ENCODE results near the gene NOP56. TPM values are rescaled to one million over a fixed set of nuclear protein-coding genes. Genes with fewer than 3 reads are reported as not detected.
"Not testable (repeated sequence)": the region's sequence is repeated elsewhere in the genome, so short reads cannot be mapped to it uniquely, and the experiment has no call there.

Gene NOP56
- total RNA-seq, 1 donor from 2014 or later, result 288 TPM

DNA sequence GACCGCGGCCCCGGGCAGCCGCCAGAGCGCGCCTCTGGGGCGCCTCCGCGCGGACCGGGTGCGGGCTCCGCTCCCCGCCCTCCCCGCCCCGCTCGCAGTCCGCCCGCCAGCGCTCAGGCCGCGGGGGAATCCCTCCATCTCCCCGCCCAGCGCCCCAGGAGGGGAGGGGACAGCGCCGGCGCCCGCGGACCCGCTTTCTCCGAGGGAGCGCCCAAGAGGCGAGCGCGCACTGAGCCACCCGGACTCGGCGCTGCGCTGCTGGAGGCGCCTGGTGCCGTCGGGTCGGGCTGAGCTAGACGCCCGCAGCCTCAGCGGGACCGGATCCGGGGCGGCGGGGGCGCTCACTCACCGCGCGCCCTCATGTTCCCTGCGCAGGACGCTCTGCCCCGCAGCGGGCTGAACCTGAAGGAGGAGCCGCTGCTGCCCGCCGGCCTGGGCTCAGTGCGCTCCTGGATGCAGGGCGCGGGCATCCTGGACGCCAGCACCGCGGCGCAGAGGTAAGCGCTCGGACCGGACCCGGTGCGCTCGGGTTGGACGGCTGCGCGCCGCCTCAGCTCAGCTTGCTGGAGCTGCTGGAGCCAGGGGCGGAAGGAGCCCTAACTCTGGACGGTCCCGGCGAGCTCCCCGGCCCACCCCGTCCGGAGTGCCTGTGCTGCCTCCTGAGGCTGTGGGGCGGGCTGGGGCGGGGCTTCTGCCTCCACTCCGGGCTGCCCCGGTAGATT is 41.0 kb downstream of the NOP56 start:
- Histone ChIP-seq H3K27me3 (ENCODE audit: control insufficient read depth, insufficient read depth, low read length) (peaks cover 40% of the 10 kb centered on the region), H3K36me3 (ENCODE audit: control insufficient read depth, insufficient read depth, low read length) (no peaks in the 10 kb centered on the region), H3K4me3 (ENCODE audit: low read depth, low read length) (no peak overlapping the region)
- no peak for FAIRE-seq
- no peak for DNase-seq (ENCODE audit: low read depth)
- TF ChIP-seq, protein P1, sequence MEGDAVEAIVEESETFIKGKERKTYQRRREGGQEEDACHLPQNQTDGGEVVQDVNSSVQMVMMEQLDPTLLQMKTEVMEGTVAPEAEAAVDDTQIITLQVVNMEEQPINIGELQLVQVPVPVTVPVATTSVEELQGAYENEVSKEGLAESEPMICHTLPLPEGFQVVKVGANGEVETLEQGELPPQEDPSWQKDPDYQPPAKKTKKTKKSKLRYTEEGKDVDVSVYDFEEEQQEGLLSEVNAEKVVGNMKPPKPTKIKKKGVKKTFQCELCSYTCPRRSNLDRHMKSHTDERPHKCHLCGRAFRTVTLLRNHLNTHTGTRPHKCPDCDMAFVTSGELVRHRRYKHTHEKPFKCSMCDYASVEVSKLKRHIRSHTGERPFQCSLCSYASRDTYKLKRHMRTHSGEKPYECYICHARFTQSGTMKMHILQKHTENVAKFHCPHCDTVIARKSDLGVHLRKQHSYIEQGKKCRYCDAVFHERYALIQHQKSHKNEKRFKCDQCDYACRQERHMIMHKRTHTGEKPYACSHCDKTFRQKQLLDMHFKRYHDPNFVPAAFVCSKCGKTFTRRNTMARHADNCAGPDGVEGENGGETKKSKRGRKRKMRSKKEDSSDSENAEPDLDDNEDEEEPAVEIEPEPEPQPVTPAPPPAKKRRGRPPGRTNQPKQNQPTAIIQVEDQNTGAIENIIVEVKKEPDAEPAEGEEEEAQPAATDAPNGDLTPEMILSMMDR (IDR thresholded peaks at IDR 0.05; ENCODE audit: insufficient read depth, low read length, severe bottlenecking), result no peak

DNA sequence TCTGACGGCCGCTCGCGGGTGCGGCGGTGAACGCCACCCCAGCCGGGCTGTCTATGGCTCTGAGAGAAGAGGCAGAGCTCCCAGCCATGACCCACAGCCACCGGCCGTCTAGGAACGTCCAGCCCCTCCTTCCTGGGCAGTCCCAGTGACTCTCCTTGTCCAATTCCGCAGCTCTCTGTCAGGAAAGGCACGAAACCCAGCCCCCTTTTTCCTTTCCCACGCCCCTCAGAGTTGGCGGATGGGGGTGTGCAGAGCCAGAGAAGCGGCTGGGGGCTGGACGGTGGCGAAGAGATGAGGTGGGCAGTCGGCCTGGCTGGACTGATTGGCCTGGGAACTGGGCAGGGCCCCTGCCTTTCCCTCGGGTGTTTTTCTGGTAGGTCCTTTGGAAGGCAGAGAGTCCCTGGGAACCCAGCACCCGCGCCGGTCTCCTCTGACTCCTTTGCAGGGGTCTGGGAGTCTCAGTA is 41.6 kb downstream of the NOP56 start:
- Histone ChIP-seq H3K36me3 (ENCODE audit: control insufficient read depth, insufficient read depth, low read length) (no peaks in the 10 kb centered on the region), H3K27me3 (ENCODE audit: control insufficient read depth, insufficient read depth, low read length) (peaks cover 40% of the 10 kb centered on the region), H3K4me3 (ENCODE audit: low read depth, low read length) (no peak overlapping the region)
- no peak for DNase-seq (ENCODE audit: low read depth)
- TF ChIP-seq, protein P1 (IDR thresholded peaks at IDR 0.05; ENCODE audit: insufficient read depth, low read length, severe bottlenecking), result no peak
- no peak for FAIRE-seq

- FAIRE-seq (no peak), DNase-seq (ENCODE audit: low read depth) (no peak)
- H3K36me3 ChIP-seq (ENCODE audit: control insufficient read depth, insufficient read depth, low read length), result no peaks in the 10 kb centered on the region
- TF ChIP-seq, protein P1 (IDR thresholded peaks at IDR 0.05; ENCODE audit: insufficient read depth, low read length, severe bottlenecking), result no peak
- peaks cover 40% of the 10 kb centered on the region for H3K27me3 ChIP-seq (ENCODE audit: control insufficient read depth, insufficient read depth, low read length)
- H3K4me3 ChIP-seq (ENCODE audit: low read depth, low read length), result no peak overlapping the region
Measured at GRCh38 chr20:2694519-2694918, 42.1 kb downstream of the NOP56 start.

GRCh38 chr20:2695206-2695983 is 43.0 kb downstream of the NOP56 start:
- Histone ChIP-seq H3K36me3 (ENCODE audit: control insufficient read depth, insufficient read depth, low read length) (no peaks in the 10 kb centered on the region), H3K4me3 (ENCODE audit: low read depth, low read length) (no peak overlapping the region), H3K27me3 (ENCODE audit: control insufficient read depth, insufficient read depth, low read length) (peaks cover 37% of the 10 kb centered on the region)
- TF ChIP-seq, protein P1 (IDR thresholded peaks at IDR 0.05; ENCODE audit: insufficient read depth, low read length, severe bottlenecking), result no peak
- no peak for DNase-seq (ENCODE audit: low read depth)
- FAIRE-seq, result no peak

DNA sequence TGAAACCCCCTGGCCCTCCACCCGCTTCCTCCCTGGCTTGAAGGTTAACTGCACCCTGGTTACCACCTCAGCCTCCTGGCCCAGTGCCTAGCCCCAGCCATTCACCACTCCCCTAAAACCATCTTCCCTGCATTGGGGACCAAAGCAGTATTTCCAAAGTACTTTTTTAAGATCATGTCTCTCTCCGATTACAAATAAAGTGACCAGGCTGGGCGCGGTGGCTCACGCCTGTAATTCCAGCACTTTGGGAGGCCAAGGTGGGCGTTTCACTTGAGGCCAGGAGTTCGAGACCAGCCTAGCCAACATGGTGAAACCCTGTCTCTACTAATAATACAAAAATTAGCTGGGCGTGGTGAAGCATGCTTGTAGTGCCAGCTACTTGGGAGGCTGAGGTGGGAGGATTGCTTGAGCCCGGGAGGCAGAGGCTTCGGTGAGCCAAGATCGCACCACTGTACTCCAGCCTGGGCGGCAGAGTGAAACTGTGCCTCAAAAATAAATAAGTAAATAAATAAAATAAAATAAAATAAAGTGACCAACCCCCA is 43.6 kb downstream of the NOP56 start:
- not testable (repeated sequence) for FAIRE-seq; DNase-seq (ENCODE audit: low read depth); H3K36me3 ChIP-seq (ENCODE audit: control insufficient read depth, insufficient read depth, low read length); H3K4me3 ChIP-seq (ENCODE audit: low read depth, low read length)
- peaks cover 37% of the 10 kb centered on the region for H3K27me3 ChIP-seq (ENCODE audit: control insufficient read depth, insufficient read depth, low read length)

- Histone ChIP-seq H3K36me3 (ENCODE audit: control insufficient read depth, insufficient read depth, low read length) (no peaks in the 10 kb centered on the region), H3K27me3 (ENCODE audit: control insufficient read depth, insufficient read depth, low read length) (peaks cover 34% of the 10 kb centered on the region), H3K4me3 (ENCODE audit: low read depth, low read length) (no peak overlapping the region)
- DNase-seq (ENCODE audit: low read depth) (no peak), FAIRE-seq (no peak)
- TF ChIP-seq, protein P1 (IDR thresholded peaks at IDR 0.05; ENCODE audit: insufficient read depth, low read length, severe bottlenecking), result no peak
Measured at GRCh38 chr20:2696646-2697045, 44.2 kb downstream of the NOP56 start.
